ENCODE results near the gene PAFAH1B2.
"Not testable (repeated sequence)": the region's sequence is repeated elsewhere in the genome, so short reads cannot be mapped to it uniquely, and the experiment has no call there.

The PAFAH1B2 gene

DNA sequence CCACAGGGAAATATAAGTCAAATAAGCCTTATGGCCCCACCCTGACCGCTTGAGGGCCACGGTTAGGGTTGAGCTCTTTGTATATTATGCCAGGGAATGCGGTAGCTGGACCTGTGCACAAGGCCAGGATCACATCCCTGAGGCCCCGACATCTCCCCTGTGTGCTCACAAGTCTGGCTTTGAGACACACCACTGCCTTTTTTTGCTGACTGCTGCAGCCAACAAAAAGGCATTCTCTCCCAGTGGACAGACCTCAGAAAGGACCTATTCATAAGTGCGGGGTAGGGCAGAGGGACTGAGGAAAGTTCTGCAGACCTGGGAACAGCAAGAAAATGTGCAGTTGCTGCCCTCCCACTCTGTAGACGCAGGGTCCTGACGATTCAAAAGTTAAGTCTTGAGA lies 31.0 kb downstream of the PAFAH1B2 start:
- FAIRE-seq: no peak

DNA sequence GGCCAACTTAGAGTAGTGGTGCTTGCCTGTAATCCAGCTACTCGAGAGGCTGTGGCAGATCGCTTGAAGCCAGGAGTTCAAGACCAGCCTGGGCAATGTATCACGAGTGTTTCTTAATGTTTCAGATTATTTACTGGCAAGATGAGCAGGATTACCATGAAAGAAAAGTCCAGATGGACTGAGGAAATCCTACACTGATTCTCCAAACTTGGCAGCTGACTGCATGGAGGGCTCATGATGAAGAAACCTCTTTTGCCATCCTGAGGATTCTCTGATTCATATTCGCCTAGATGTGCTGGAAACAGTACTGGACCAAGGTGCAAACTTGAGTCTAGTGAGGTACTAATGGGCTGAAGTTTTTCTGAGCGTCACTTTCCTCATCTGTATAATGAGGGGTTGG lies 31.7 kb downstream of the PAFAH1B2 start:
- FAIRE-seq: no peak

GRCh38 chr11:117176186-117176585 lies 32.1 kb downstream of the PAFAH1B2 start:
- no peak for FAIRE-seq

DNA sequence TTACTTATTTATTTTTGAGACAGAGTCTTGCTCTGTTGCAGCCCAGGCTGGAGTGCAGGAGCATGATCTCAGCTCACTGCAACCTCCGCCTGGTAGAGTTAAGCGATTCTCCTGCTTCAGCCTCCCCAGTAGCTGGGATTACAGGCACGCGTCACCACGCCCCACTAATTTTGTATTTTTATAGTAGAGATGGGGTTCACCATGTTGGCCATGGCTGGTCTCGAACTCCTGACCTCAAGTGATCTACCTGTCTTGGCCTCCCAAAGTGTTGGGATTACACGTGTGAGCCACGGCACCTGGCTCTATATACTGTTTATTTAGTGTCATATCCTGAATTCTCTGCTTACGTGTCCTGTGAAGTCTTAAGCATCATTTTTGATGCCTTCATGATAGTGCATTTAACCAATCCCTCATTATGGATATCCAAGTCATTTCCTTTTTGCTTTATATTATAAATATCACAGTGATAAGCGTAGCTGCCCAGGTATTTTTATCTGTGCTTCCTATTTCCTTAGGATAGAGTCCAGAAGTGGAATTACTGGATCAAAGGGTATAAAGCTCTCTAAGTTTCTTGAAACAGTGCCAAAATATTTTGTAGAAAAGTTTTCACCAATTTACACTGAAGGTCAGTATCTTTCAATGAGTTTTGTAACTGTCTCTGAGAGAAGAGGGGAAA lies 33.6 kb downstream of the PAFAH1B2 start:
- no peak for FAIRE-seq

- FAIRE-seq: peak; percentile 92
These were observed 34.3 kb downstream of the PAFAH1B2 start, which contains the start of gene SIDT2 for GRCh38 chr11:117178210-117179034. Gene SIDT2 (plus strand): TSS chr11:117178743. CDS start chr11:117179264, 521 bp downstream.

- FAIRE-seq: no peak
These were observed 35.2 kb downstream of the PAFAH1B2 start for GRCh38 chr11:117179048-117179999.

- FAIRE-seq: no peak
These were observed 35.9 kb downstream of the PAFAH1B2 start for GRCh38 chr11:117180020-117180419.

GRCh38 chr11:117180661-117181585 lies 36.8 kb downstream of the PAFAH1B2 start:
- no peak for FAIRE-seq

DNA sequence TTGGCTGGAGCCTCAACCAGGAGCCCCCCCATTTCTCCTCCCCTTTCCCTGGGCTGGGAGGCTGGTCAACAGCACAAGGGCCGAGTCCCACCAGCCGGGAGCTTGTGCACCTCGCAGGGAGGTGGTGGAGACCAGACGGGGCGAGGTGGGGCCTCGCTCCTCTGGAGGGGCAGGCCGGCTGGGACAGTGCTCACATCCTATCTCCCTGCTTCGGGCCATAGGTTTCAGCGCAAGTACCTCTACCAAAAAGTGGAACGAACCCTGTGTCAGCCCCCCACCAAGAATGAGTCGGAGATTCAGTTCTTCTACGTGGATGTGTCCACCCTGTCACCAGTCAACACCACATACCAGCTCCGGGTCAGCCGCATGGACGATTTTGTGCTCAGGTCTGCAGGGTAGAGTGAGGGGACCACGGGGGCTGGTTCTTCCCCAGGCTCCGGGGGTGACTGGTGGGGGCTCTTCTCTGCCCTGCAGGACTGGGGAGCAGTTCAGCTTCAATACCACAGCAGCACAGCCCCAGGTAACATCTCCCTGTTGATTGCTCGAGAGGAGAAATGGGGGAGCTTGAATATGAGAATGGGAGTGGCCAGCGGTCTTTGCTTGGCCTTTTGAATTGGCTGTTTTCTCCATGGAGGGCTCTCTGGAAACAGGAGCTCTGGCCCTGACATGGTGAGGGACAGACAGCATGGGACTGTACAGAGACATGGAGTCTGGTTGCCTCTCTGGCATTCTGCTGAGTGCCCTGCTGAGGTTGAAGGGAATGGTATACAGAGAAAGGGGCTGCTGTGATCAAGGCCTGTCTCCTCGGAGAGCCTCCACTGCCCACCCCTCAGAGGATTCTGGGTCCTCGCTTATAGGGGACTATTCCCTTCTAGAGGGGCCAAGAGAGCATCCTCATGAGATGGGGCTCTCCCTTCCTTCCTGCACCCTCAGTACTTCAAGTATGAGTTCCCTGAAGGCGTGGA lies 37.8 kb downstream of the PAFAH1B2 start:
- no peak for FAIRE-seq

DNA sequence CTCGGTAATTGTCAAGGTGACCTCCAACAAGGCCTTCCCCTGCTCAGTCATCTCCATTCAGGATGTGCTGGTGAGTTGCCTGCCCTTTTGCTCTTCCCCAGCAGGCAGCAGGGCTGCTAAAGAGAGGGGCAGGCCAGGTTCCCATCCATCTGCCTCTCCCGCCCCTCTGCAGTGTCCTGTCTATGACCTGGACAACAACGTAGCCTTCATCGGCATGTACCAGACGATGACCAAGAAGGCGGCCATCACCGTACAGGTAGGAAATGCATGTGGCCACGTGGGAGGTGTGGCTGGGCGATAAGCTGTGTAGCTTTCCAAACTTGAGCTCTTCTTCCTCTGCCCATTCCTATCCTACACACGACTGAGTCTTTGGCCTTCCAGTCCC lies 38.5 kb downstream of the PAFAH1B2 start:
- FAIRE-seq: no peak

DNA sequence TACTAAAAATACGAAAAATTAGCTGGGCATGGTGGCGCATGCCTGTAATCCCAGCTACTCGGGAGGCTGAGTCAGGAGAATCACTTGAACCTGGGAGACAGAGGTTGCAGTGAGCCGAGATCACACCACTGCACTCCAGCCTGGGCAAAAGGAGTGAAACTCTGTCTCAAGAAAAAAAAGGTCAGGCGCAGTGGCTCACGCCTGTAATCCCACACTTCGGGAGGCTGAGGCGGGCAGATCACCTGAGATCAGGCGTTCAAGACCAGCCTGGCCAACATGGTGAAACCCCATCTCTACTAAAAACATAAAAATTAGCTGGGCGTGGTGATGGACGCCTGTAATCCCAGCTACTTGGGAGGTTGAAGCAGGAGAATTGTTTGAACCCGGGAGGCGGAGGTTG lies 39.1 kb downstream of the PAFAH1B2 start:
- FAIRE-seq: not testable (repeated sequence)

- FAIRE-seq: no peak
These were observed 39.8 kb downstream of the PAFAH1B2 start for GRCh38 chr11:117183724-117184349.

GRCh38 chr11:117185736-117186430 lies 41.8 kb downstream of the PAFAH1B2 start:
- FAIRE-seq: no peak

- FAIRE-seq: no peak
These were observed 42.3 kb downstream of the PAFAH1B2 start for GRCh38 chr11:117186431-117186761.

- no peak for FAIRE-seq
These were observed 42.9 kb downstream of the PAFAH1B2 start for GRCh38 chr11:117187007-117187406.

DNA sequence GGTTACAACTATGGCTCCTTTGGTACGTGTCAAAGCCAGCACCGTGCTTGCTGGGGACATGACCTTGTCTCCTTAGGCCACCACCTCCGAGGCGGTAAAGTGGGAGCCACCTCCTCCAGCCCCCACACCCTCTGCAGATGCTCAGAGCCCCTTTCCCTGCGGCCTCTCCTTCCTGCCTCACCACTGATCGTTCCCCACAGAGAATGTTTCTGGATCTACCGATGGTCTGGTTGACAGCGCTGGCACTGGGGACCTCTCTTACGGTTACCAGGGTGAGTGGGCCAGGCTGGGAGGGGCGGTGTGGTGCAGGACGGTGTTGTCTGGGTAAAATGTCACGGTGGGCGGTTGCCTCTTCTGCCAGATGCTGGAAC lies 43.3 kb downstream of the PAFAH1B2 start:
- FAIRE-seq: no peak

- FAIRE-seq: no peak
These were observed 43.9 kb downstream of the PAFAH1B2 start for GRCh38 chr11:117187799-117188481.

DNA sequence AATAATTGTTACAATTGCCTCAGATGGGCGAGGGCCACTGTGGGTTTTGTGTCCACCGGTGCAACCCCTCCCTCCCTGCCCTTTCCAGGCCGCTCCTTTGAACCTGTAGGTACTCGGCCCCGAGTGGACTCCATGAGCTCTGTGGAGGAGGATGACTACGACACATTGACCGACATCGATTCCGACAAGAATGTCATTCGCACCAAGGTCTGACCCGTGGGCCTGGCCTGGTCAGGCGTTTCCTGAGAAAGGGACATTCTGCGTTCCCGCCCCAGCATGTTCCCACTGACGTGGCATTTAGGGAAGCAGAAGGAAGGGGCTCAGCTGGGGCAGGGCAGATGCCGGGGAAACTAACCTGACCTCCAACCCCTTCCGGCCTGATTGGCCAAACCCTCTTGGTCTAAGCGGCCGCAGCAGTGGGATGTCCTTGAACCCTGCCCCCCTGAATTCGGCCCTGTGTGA lies 44.6 kb downstream of the PAFAH1B2 start:
- no peak for FAIRE-seq
